ENCODE results near the gene DGKE. TPM values are rescaled to one million over a fixed set of nuclear protein-coding genes. Genes with fewer than 3 reads are reported as not detected.

DGKE gene
- total and polyA plus RNA-seq, 2 of the 13 experiments (the other 11 are each of a cell fraction or from before 2014, with no cell fraction given): 3.2 to 5.3 TPM

DNA sequence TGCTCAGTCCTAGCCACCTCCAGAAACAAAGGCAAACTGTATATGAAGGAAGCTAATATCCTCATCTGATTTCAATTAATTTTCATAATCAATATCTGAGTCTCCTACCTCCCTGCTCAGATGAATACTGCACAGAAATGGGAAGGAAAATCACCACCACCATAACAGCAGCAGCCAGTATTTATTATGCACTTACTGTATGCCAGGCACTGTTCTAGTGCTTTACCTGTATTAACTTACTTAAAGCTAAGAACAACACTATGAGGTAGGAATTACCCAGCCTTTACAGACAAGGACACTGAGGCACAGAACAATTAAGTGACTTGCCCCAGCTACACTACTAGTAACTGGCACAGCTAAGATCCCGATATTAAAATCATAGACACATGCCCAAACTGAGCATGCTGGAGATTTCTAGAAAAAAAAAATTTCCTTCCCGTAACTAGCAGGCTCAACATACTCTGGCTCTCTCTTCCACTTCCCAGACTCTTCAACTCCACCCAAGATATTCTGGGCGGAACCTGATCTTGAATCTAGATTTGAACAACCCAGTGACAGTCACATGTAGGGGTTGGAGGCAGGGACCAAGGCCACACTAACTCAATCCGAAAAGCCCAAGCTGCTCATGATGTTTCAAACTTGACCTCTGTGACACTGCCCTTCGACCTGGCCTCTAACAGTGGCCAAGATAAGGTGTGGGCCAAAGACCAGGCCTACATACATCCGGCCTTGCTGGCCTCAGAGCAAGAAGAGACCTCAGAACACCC lies 76.0 kb downstream of the DGKE start (continued):
- TF ChIP-seq, protein P1, sequence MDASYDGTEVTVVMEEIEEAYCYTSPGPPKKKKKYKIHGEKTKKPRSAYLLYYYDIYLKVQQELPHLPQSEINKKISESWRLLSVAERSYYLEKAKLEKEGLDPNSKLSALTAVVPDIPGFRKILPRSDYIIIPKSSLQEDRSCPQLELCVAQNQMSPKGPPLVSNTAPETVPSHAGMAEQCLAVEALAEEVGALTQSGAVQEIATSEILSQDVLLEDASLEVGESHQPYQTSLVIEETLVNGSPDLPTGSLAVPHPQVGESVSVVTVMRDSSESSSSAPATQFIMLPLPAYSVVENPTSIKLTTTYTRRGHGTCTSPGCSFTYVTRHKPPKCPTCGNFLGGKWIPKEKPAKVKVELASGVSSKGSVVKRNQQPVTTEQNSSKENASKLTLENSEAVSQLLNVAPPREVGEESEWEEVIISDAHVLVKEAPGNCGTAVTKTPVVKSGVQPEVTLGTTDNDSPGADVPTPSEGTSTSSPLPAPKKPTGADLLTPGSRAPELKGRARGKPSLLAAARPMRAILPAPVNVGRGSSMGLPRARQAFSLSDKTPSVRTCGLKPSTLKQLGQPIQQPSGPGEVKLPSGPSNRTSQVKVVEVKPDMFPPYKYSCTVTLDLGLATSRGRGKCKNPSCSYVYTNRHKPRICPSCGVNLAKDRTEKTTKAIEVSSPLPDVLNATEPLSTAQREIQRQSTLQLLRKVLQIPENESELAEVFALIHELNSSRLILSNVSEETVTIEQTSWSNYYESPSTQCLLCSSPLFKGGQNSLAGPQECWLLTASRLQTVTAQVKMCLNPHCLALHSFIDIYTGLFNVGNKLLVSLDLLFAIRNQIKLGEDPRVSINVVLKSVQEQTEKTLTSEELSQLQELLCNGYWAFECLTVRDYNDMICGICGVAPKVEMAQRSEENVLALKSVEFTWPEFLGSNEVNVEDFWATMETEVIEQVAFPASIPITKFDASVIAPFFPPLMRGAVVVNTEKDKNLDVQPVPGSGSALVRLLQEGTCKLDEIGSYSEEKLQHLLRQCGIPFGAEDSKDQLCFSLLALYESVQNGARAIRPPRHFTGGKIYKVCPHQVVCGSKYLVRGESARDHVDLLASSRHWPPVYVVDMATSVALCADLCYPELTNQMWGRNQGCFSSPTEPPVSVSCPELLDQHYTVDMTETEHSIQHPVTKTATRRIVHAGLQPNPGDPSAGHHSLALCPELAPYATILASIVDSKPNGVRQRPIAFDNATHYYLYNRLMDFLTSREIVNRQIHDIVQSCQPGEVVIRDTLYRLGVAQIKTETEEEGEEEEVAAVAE (CRISPR knock-in tag; IDR thresholded peaks at IDR 0.05; ENCODE audit: borderline replicate concordance): no peak
- TF ChIP-seq POLR2G (IDR thresholded peaks at IDR 0.05; ENCODE audit: low read depth, low read length) (no peak), GATA4 (IDR thresholded peaks at IDR 0.05; ENCODE audit: borderline replicate concordance, low read depth) (no peak), RFX1 (IDR thresholded peaks at IDR 0.05) (no peak), CCDC6 (CRISPR knock-in tag; IDR thresholded peaks at IDR 0.05) (no peak), ZNF619 (CRISPR knock-in tag; IDR thresholded peaks at IDR 0.05) (0 out of 2 replicates have a peak, but pooled peaks have one; percentile 38), ZNF441 (CRISPR knock-in tag; IDR thresholded peaks at IDR 0.05; ENCODE audit: borderline replicate concordance) (peak; percentile 52; the same call in 1 of the 2 replicates), CREM (IDR thresholded peaks at IDR 0.05) (peak; percentile 57), CREM (CRISPR knock-in tag; IDR thresholded peaks at IDR 0.05) (no peak), NCOA2 (CRISPR knock-in tag; IDR thresholded peaks at IDR 0.05) (peak; percentile 60), ZNF121 (CRISPR knock-in tag; IDR thresholded peaks at IDR 0.05) (no peak), ZNF180 (CRISPR knock-in tag; IDR thresholded peaks at IDR 0.05; ENCODE audit: borderline replicate concordance, low read depth) (no peak), ERF (CRISPR knock-in tag; IDR thresholded peaks at IDR 0.05) (no peak; the same call in 1 of the 2 replicates), KAT2B (IDR thresholded peaks at IDR 0.05; ENCODE audit: borderline replicate concordance, low read depth, low read length) (no peak), ZMYM3 (CRISPR knock-in tag; IDR thresholded peaks at IDR 0.05) (no peak), NFE2 (CRISPR knock-in tag; IDR thresholded peaks at IDR 0.05) (no peak), ZNF354B (CRISPR knock-in tag; IDR thresholded peaks at IDR 0.05) (no peak), HOXA9 (CRISPR knock-in tag; IDR thresholded peaks at IDR 0.05; ENCODE audit: borderline replicate concordance) (no peak), ZKSCAN8 (CRISPR knock-in tag; IDR thresholded peaks at IDR 0.05; ENCODE audit: borderline replicate concordance) (peak; percentile 84; the same call in 1 of the 2 replicates), DMAP1 (CRISPR knock-in tag; IDR thresholded peaks at IDR 0.05) (no peak), MIER3 (CRISPR knock-in tag; IDR thresholded peaks at IDR 0.05; ENCODE audit: borderline replicate concordance) (0 out of 2 replicates have a peak, but pooled peaks have one; percentile 58), KMT2A (CRISPR knock-in tag; IDR thresholded peaks at IDR 0.05) (peak; percentile 20; the same call in 1 of the 2 replicates), TP53 (CRISPR knock-in tag; conservative IDR thresholded peaks at IDR 0.05) (no peak), ZSCAN9 (CRISPR knock-in tag; IDR thresholded peaks at IDR 0.05; ENCODE audit: borderline replicate concordance) (no peak), ZFP62 (CRISPR knock-in tag; IDR thresholded peaks at IDR 0.05) (no peak), WIZ (CRISPR knock-in tag; IDR thresholded peaks at IDR 0.05) (0 out of 2 replicates have a peak, but pooled peaks have one; percentile 48)
- TF ChIP-seq, protein P2, sequence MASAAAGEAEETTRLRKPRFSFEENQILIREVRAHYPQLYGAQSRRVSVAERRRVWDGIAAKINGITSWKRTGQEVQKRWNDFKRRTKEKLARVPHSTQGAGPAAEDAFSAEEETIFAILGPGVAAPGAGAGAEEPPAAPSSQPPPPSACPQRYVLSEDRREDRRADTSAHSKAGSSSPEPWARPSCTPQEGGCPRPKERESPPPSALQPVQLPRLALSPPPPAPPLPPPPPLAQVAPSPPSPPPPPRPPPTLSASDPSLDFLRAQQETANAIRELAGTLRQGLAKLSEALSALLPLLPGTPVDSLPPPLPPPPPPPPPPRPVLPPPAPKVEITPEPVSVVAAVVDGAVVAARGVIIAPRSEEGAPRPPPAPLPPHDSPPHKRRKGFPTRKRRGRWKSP (CRISPR knock-in tag; IDR thresholded peaks at IDR 0.05): no peak

Measured in HepG2 (cell line).